Nephron progenitor cell (in vitro differentiated cells): Measurements from ENCODE around the gene CALML3.

Experiments
- DNase-seq: peaks from one replicate; pipeline ENCODE4 v3.0.0; 2021
- H3K27ac Mint-ChIP-seq: 2 replicates; pipeline ENCODE4 v1.8.0; 2021; ENCODE audit warnings: mild to moderate bottlenecking, moderate library complexity, mixed read lengths
- H3K27me3 Mint-ChIP-seq: 2 replicates; pipeline ENCODE4 v1.8.0; 2021; ENCODE audit warnings: mild to moderate bottlenecking, low read depth, mixed read lengths; ENCODE audit not compliant: poor library complexity
- H3K36me3 Mint-ChIP-seq: 2 replicates; pipeline ENCODE4 v1.8.0; 2021; ENCODE audit warnings: low read depth, mixed read lengths
- H3K4me1 Mint-ChIP-seq: 2 replicates; pipeline ENCODE4 v1.8.0; 2021; ENCODE audit warnings: mixed read lengths
- H3K4me3 Mint-ChIP-seq: 2 replicates; pipeline ENCODE4 v1.8.0; 2021; ENCODE audit warnings: mild to moderate bottlenecking, moderate library complexity, mixed read lengths
- H3K9me3 Mint-ChIP-seq: 2 replicates; pipeline ENCODE4 v1.8.0; 2021; ENCODE audit warnings: mild to moderate bottlenecking, moderate library complexity, mixed read lengths
- CTCF ChIP-seq: fragments of 200-600 bp; sonication (generic); IDR thresholded peaks from 2 replicates; pipeline ENCODE4 v1.5.0; 2021; ENCODE audit warnings: antibody characterized with exemption

The CALML3 gene

DNA sequence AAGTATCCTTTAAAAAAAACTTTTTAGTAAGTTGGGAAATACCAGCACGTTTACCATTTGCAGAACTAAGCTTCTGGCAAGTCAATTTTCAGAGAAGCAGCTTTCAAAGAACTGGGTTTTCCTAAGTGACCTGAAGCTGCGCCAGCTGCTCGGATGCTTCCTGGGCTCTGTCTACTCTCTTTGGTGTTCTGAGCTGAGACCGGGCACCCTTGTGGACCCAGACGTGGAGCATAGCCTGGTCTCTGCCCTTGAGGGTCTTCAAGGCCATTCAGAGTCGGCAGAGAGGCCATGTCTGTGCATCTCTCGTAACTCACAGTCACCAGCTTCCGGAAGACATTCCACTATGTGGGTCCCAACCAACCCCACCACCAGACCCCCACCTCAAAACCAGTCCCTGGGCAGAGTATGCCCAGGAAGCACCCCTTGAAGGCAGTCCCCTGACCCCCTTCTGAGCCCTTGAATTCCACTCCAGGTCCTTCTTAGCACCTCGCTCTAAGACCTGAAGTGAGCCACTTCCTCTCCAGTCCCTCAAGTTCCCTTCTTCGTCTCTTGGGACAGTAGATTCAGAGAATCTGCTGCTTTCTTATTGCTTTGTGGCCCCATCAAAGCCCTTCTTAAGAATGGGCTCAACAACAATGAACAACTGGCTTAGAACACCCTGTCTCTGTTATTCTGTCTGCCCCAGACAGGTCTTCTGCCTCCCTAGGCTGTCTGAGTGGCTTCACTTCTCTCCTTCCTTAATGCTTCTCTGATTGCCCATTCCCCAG lies 33.9 kb upstream of the CALML3 start:
- Mint-ChIP-seq H3K27ac (no peak overlapping the region), H3K27me3 (peaks cover 3% of the 10 kb centered on the region), H3K4me1 (peaks cover 35% of the 10 kb centered on the region), H3K4me3 (no peak overlapping the region), H3K36me3 (no peaks in the 10 kb centered on the region), H3K9me3 (peaks cover 8% of the 10 kb centered on the region)
- DNase-seq = no peak
- no peak for TF ChIP-seq CTCF

- H3K36me3 Mint-ChIP-seq = no peaks in the 10 kb centered on the region
- no peak for DNase-seq
- TF ChIP-seq CTCF = no peak
- peaks cover 35% of the 10 kb centered on the region for H3K4me1 Mint-ChIP-seq
- H3K27me3 Mint-ChIP-seq = no peaks in the 10 kb centered on the region
- H3K4me3 Mint-ChIP-seq = no peak overlapping the region
- H3K27ac Mint-ChIP-seq = no peak overlapping the region
- H3K9me3 Mint-ChIP-seq = peaks cover 8% of the 10 kb centered on the region
Measured at GRCh38 chr10:5491477-5491876, 33.3 kb upstream of the CALML3 start.

DNA sequence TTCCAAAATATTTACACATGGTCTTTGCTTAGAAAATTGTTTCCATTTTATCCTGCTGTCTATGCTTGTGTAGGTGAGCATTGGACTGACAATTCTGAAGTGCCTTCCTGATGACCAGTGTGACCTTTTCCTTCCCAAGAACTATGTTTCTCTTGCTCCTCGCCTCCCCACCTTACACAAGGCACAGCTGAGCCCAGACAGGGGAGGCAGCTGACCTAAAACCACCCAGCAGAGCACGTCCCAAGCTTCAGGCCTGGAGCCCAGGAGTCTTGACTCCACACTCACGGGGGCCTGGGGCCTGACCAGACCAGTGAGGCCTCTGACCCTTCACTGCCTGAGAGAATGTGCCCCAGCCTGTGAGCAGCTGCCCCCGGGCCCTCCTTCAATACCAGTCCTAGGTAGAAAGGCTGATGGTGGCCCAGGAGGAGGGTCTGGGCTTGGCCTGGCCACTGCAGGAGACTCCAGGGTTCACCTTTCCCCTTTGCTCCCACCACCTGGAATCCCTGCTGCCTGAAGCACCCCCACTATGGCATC lies 32.4 kb upstream of the CALML3 start:
- no peak for TF ChIP-seq CTCF
- no peak overlapping the region for H3K27ac Mint-ChIP-seq
- H3K27me3 Mint-ChIP-seq = no peaks in the 10 kb centered on the region
- peaks cover 29% of the 10 kb centered on the region for H3K4me1 Mint-ChIP-seq
- peaks cover 8% of the 10 kb centered on the region for H3K9me3 Mint-ChIP-seq
- no peak overlapping the region for H3K4me3 Mint-ChIP-seq
- H3K36me3 Mint-ChIP-seq = no peaks in the 10 kb centered on the region
- no peak for DNase-seq

- no peak for DNase-seq
Measured at GRCh38 chr10:5492929-5493576, 31.7 kb upstream of the CALML3 start.

GRCh38 chr10:5493691-5494090 lies 31.1 kb upstream of the CALML3 start:
- no peak overlapping the region for H3K4me3 Mint-ChIP-seq
- H3K27ac Mint-ChIP-seq = peak overlapping the region; percentile 46
- H3K36me3 Mint-ChIP-seq = no peaks in the 10 kb centered on the region
- H3K27me3 Mint-ChIP-seq = no peaks in the 10 kb centered on the region
- DNase-seq = no peak
- H3K4me1 Mint-ChIP-seq = peaks cover 24% of the 10 kb centered on the region
- peaks cover 8% of the 10 kb centered on the region for H3K9me3 Mint-ChIP-seq
- no peak for TF ChIP-seq CTCF

More at GRCh38 chr10:5492929-5493576, 31.7 kb upstream of the CALML3 start:
- H3K4me3 Mint-ChIP-seq = no peak overlapping the region
- H3K27ac Mint-ChIP-seq = no peak overlapping the region
- no peaks in the 10 kb centered on the region for H3K27me3 Mint-ChIP-seq
- TF ChIP-seq CTCF = no peak
- peaks cover 8% of the 10 kb centered on the region for H3K9me3 Mint-ChIP-seq
- H3K4me1 Mint-ChIP-seq = peaks cover 24% of the 10 kb centered on the region
- H3K36me3 Mint-ChIP-seq = no peaks in the 10 kb centered on the region
